ENCODE data around the gene UBTD1. TPM values are rescaled to one million over a fixed set of nuclear protein-coding genes. Genes with fewer than 3 reads are reported as not detected.

The UBTD1 gene
- polyA plus RNA-seq, 1 donor from 2014 or later: 3.3 TPM

GRCh38 chr10:97464226-97464625, 34.5 kb upstream of the UBTD1 start:
- Histone ChIP-seq H3K36me3 (ENCODE audit: insufficient read depth, low read length) (peaks cover 7% of the 10 kb centered on the region), H3K9me3 (ENCODE audit: low read length) (no peaks in the 10 kb centered on the region), H2AFZ (ENCODE audit: low read depth, low read length) (no peak overlapping the region), H3K27ac (ENCODE audit: low read length) (no peak overlapping the region), H3K4me2 (ENCODE audit: low read length) (no peak overlapping the region), H3K79me2 (replicated peaks; ENCODE audit: insufficient read depth, low read length) (no peaks in the 10 kb centered on the region), H3K9me2 (ENCODE audit: insufficient read depth, low read length) (no peaks in the 10 kb centered on the region), H3F3A (ENCODE audit: insufficient read depth, low read length, poor library complexity, severe bottlenecking) (no peaks in the 10 kb centered on the region), H3K4me3 (ENCODE audit: low read length) (no peak overlapping the region), H3K9ac (ENCODE audit: low read length) (no peak overlapping the region), H3K27me3 (ENCODE audit: insufficient read depth, low read depth, low read length) (no peaks in the 10 kb centered on the region), H4K20me1 (ENCODE audit: insufficient read depth) (no peaks in the 10 kb centered on the region)
- TF ChIP-seq POLR2AphosphoS5 (IDR thresholded peaks at IDR 0.05) (no peak), CTCF (IDR thresholded peaks at IDR 0.05; ENCODE audit: poor library complexity, severe bottlenecking) (no peak), TAF1 (IDR thresholded peaks at IDR 0.05; ENCODE audit: low read depth) (no peak), EZH2 (IDR thresholded peaks at IDR 0.05; ENCODE audit: borderline replicate concordance, insufficient read depth, low read length, poor library complexity, severe bottlenecking) (no peak), RAD21 (conservative IDR thresholded peaks at IDR 0.05) (no peak), EP300 (conservative IDR thresholded peaks at IDR 0.05; ENCODE audit: poor library complexity, severe bottlenecking) (no peak), REST (IDR thresholded peaks at IDR 0.05; ENCODE audit: borderline replicate concordance) (no peak), MXI1 (conservative IDR thresholded peaks at IDR 0.05; ENCODE audit: poor library complexity, severe bottlenecking) (no peak), SMC3 (conservative IDR thresholded peaks at IDR 0.05; ENCODE audit: poor library complexity) (no peak)

GRCh38 chr10:97465982-97466381, 32.7 kb upstream of the UBTD1 start:
- Histone ChIP-seq H3K4me3 (ENCODE audit: low read length) (no peak overlapping the region), H2AFZ (ENCODE audit: low read depth, low read length) (no peak overlapping the region), H3K27ac (ENCODE audit: low read length) (no peak overlapping the region), H3F3A (ENCODE audit: insufficient read depth, low read length, poor library complexity, severe bottlenecking) (no peaks in the 10 kb centered on the region), H3K79me2 (replicated peaks; ENCODE audit: insufficient read depth, low read length) (no peaks in the 10 kb centered on the region), H3K4me2 (ENCODE audit: low read length) (no peak overlapping the region), H3K9ac (ENCODE audit: low read length) (no peak overlapping the region), H3K9me3 (ENCODE audit: low read length) (no peaks in the 10 kb centered on the region), H3K27me3 (ENCODE audit: insufficient read depth, low read depth, low read length) (no peaks in the 10 kb centered on the region), H3K36me3 (ENCODE audit: insufficient read depth, low read length) (peaks cover 4% of the 10 kb centered on the region), H4K20me1 (ENCODE audit: insufficient read depth) (no peaks in the 10 kb centered on the region), H3K9me2 (ENCODE audit: insufficient read depth, low read length) (no peaks in the 10 kb centered on the region)
- TF ChIP-seq MXI1 (conservative IDR thresholded peaks at IDR 0.05; ENCODE audit: poor library complexity, severe bottlenecking) (no peak), REST (IDR thresholded peaks at IDR 0.05; ENCODE audit: borderline replicate concordance) (no peak), EP300 (conservative IDR thresholded peaks at IDR 0.05; ENCODE audit: poor library complexity, severe bottlenecking) (no peak), RAD21 (conservative IDR thresholded peaks at IDR 0.05) (no peak), TAF1 (IDR thresholded peaks at IDR 0.05; ENCODE audit: low read depth) (no peak), SMC3 (conservative IDR thresholded peaks at IDR 0.05; ENCODE audit: poor library complexity) (no peak), EZH2 (IDR thresholded peaks at IDR 0.05; ENCODE audit: borderline replicate concordance, insufficient read depth, low read length, poor library complexity, severe bottlenecking) (no peak), CTCF (IDR thresholded peaks at IDR 0.05; ENCODE audit: poor library complexity, severe bottlenecking) (no peak), POLR2AphosphoS5 (IDR thresholded peaks at IDR 0.05) (no peak)

Measured in neural cell (in vitro differentiated cells).